Measurements from ENCODE around the gene DEPP1. TPM values are rescaled to one million over a fixed set of nuclear protein-coding genes. Genes with fewer than 3 reads are reported as not detected.
A peak's percentile ranks its signal among the peaks of the same experiment; 100 is the strongest.

Gene DEPP1
- total and polyA plus RNA-seq, 2 of the 13 experiments (the other 11 are each of a cell fraction or from before 2014, with no cell fraction given) = 14.8 to 270 TPM

DNA sequence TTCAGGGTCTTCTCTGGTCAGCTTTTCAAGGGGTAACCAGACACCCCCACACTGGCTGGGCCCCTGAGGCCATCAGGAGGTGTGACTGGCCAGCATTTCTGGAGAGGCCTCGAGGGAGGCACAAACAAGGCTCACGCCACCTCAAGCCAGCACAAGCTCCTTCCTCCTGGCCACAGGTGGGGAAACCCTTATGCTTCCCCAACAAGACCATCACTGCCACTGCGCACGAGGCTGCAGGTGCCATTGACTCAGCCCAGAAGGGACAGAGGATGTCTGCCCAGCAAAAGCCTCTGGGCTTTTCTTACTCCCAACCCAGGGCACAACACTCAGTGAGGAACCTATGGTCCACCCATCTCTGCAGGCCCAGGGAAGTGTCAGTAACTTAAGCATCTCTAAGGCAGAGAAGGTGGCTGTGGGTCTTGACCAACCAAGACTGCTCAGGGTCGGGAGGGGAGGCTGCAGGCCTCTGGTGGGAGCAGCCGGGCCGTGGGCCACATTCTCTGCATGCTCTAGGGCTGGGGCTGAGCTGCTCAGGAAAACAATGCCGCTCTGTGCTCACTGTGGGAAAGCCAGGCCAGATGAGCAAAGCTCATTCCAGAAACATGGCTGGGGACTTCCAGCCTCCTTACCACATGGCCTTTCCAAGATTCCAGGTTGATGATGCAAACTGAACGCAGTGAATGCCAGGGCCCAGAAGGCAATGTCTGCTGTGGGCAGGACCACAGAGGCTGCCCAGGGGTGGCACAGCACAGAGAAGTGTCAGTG lies 43.2 kb downstream of the DEPP1 start (continued):
- TF ChIP-seq, protein P1, sequence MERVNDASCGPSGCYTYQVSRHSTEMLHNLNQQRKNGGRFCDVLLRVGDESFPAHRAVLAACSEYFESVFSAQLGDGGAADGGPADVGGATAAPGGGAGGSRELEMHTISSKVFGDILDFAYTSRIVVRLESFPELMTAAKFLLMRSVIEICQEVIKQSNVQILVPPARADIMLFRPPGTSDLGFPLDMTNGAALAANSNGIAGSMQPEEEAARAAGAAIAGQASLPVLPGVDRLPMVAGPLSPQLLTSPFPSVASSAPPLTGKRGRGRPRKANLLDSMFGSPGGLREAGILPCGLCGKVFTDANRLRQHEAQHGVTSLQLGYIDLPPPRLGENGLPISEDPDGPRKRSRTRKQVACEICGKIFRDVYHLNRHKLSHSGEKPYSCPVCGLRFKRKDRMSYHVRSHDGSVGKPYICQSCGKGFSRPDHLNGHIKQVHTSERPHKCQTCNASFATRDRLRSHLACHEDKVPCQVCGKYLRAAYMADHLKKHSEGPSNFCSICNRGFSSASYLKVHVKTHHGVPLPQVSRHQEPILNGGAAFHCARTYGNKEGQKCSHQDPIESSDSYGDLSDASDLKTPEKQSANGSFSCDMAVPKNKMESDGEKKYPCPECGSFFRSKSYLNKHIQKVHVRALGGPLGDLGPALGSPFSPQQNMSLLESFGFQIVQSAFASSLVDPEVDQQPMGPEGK (CRISPR knock-in tag; IDR thresholded peaks at IDR 0.05) = peak; percentile 60
- TF ChIP-seq MAZ (IDR thresholded peaks at IDR 0.05; ENCODE audit: borderline replicate concordance, low read depth, low read length) (no peak), MAZ (CRISPR knock-in tag; IDR thresholded peaks at IDR 0.05; ENCODE audit: low read depth) (peak; percentile 57), ZNF33A (CRISPR knock-in tag; IDR thresholded peaks at IDR 0.05; ENCODE audit: borderline replicate concordance) (no peak), PTBP1 (IDR thresholded peaks at IDR 0.05; ENCODE audit: low read depth, low read length, poor library complexity, severe bottlenecking) (no peak), SRSF4 (IDR thresholded peaks at IDR 0.05; ENCODE audit: low read depth, low read length, poor library complexity, severe bottlenecking) (no peak), ZNF878 (CRISPR knock-in tag; IDR thresholded peaks at IDR 0.05) (peak; percentile 96), SMARCC2 (IDR thresholded peaks at IDR 0.05) (no peak), HIVEP1 (CRISPR knock-in tag; IDR thresholded peaks at IDR 0.05) (peak; percentile 91), ZKSCAN1 (IDR thresholded peaks at IDR 0.05; ENCODE audit: low read length) (no peak), THAP11 (CRISPR knock-in tag; IDR thresholded peaks at IDR 0.05) (peak; percentile 68), CENPX (CRISPR knock-in tag; IDR thresholded peaks at IDR 0.05) (no peak), ZNF891 (CRISPR knock-in tag; IDR thresholded peaks at IDR 0.05) (peak; percentile 94), KAT2B (IDR thresholded peaks at IDR 0.05; ENCODE audit: borderline replicate concordance, low read depth, low read length) (no peak), ZNF577 (CRISPR knock-in tag; IDR thresholded peaks at IDR 0.05; ENCODE audit: borderline replicate concordance, low read depth) (no peak), ARNT2 (CRISPR knock-in tag; IDR thresholded peaks at IDR 0.05; ENCODE audit: low read depth) (peak; percentile 97), ZNF678 (CRISPR knock-in tag; IDR thresholded peaks at IDR 0.05) (no peak), ZNF282 (IDR thresholded peaks at IDR 0.05; ENCODE audit: partially characterized antibody) (no peak), SMC3 (IDR thresholded peaks at IDR 0.05; ENCODE audit: low read length) (0 out of 2 replicates have a peak, but pooled peaks have one; percentile 2), ZMYM4 (CRISPR knock-in tag; IDR thresholded peaks at IDR 0.05) (peak; percentile 83), ZNF430 (CRISPR knock-in tag; IDR thresholded peaks at IDR 0.05) (peak; percentile 83; the same call in 1 of the 2 replicates), ZNF724P (CRISPR knock-in tag; IDR thresholded peaks at IDR 0.05; ENCODE audit: borderline replicate concordance) (peak; percentile 88)
- TF ChIP-seq, protein P2, sequence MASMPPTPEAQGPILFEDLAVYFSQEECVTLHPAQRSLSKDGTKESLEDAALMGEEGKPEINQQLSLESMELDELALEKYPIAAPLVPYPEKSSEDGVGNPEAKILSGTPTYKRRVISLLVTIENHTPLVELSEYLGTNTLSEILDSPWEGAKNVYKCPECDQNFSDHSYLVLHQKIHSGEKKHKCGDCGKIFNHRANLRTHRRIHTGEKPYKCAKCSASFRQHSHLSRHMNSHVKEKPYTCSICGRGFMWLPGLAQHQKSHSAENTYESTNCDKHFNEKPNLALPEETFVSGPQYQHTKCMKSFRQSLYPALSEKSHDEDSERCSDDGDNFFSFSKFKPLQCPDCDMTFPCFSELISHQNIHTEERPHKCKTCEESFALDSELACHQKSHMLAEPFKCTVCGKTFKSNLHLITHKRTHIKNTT (CRISPR knock-in tag; IDR thresholded peaks at IDR 0.05) = no peak
- TF ChIP-seq, protein P3, sequence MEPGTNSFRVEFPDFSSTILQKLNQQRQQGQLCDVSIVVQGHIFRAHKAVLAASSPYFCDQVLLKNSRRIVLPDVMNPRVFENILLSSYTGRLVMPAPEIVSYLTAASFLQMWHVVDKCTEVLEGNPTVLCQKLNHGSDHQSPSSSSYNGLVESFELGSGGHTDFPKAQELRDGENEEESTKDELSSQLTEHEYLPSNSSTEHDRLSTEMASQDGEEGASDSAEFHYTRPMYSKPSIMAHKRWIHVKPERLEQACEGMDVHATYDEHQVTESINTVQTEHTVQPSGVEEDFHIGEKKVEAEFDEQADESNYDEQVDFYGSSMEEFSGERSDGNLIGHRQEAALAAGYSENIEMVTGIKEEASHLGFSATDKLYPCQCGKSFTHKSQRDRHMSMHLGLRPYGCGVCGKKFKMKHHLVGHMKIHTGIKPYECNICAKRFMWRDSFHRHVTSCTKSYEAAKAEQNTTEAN (CRISPR knock-in tag; conservative IDR thresholded peaks at IDR 0.05) = peak; percentile 87; the same call in 1 of the 2 replicates
- TF ChIP-seq, protein P4, sequence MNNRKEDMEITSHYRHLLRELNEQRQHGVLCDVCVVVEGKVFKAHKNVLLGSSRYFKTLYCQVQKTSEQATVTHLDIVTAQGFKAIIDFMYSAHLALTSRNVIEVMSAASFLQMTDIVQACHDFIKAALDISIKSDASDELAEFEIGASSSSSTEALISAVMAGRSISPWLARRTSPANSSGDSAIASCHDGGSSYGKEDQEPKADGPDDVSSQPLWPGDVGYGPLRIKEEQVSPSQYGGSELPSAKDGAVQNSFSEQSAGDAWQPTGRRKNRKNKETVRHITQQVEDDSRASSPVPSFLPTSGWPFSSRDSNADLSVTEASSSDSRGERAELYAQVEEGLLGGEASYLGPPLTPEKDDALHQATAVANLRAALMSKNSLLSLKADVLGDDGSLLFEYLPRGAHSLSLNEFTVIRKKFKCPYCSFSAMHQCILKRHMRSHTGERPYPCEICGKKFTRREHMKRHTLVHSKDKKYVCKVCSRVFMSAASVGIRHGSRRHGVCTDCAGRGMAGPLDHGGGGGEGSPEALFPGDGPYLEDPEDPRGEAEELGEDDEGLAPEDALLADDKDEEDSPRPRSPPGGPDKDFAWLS (CRISPR knock-in tag; IDR thresholded peaks at IDR 0.05; ENCODE audit: borderline replicate concordance) = no peak
